ENCODE measurements around the gene IGFBP2.

IGFBP2 gene

GRCh38 chr2:216621292-216621691, 11.9 kb upstream of the IGFBP2 start:
- Mint-ChIP-seq H3K4me3 (no peak overlapping the region), H3K36me3 (no peaks in the 10 kb centered on the region), H3K27ac (no peak overlapping the region), H3K9me3 (no peaks in the 10 kb centered on the region), H3K4me1 (peaks cover 16% of the 10 kb centered on the region), H3K27me3 (peaks cover 47% of the 10 kb centered on the region)
- CTCF ChIA-PET, result interaction anchor here (1.5 to 3.3 kb wide), 2 partner anchors 43 to 102 kb away, joined by 5 to 10 read pairs; no protein-coding TSS in a partner anchor
- DNase-seq, result no peak

DNA sequence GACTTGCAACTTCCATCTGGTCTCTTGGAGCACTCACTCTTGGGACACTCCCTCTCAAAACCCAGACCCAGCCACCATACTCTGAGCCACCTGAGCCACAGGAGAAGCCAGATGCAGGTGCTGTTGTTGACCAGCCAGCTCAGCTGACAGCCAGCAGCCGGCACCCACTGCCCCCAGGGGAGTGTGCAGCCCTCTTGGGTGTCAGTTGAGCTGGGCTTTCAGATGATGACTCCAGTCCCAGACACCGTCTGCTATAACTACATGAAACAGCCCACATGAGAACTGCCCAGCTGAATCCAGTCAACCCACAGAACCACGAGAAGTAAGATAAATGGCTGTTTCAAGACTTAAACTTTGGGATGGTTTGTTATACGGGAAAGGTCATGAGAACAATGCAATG, 10.7 kb upstream of the IGFBP2 start:
- H3K4me3 Mint-ChIP-seq, result no peak overlapping the region
- H3K27ac Mint-ChIP-seq, result no peak overlapping the region
- peaks cover 16% of the 10 kb centered on the region for H3K4me1 Mint-ChIP-seq
- CTCF ChIA-PET, result interaction anchor here (0.6 to 3.3 kb wide), 2 partner anchors 103 to 1267 kb away, joined by 4 to 10 read pairs; no protein-coding TSS in a partner anchor
- DNase-seq, result no peak
- peaks cover 45% of the 10 kb centered on the region for H3K27me3 Mint-ChIP-seq
- H3K9me3 Mint-ChIP-seq, result no peaks in the 10 kb centered on the region
- no peaks in the 10 kb centered on the region for H3K36me3 Mint-ChIP-seq

- H3K27me3 Mint-ChIP-seq, result peaks cover 51% of the 10 kb centered on the region
- H3K36me3 Mint-ChIP-seq, result no peaks in the 10 kb centered on the region
- no peak overlapping the region for H3K4me3 Mint-ChIP-seq
- H3K4me1 Mint-ChIP-seq, result peaks cover 10% of the 10 kb centered on the region
- CTCF ChIA-PET, result interaction anchor here (0.6 kb wide), 1 partner anchor 491 kb away, joined by 3 read pairs; no protein-coding TSS in a partner anchor
- H3K27ac Mint-ChIP-seq, result no peak overlapping the region
- no peak for DNase-seq
- H3K9me3 Mint-ChIP-seq, result no peaks in the 10 kb centered on the region
These were observed 9.0 kb upstream of the IGFBP2 start for GRCh38 chr2:216624251-216624650.

DNA sequence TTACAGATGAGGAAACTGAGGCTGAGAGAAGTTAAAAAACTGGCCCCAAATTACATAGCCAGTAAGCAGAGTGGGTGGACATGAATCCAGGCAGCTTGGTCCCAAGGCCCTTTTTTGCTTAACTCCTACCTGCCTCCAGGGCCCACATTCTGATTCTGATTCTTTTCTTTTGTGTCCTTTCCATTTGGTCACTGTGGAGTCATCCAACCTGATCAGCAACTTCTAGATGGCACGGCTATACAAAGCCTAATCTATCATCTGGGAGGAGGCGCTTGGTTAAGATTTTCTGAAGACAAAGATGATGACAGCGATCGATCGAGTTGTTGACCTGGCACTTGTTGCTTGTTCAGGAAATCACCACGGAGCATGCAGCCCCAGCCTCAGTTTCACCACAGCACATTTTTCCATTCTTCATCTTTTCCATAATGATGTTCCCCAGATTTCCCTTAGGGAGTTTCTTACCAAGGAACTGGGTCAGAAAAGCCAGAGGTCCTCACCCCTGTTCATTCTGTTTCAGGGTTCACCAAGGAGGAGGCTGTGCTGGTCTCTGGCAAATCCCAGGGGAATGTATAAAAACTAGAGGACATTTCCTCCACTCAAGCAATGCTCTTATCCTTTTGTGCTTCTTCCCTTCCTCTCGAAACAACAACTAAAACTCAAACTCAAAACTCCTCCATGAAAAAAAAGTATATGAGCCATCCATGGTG, 6.9 kb upstream of the IGFBP2 start:
- Mint-ChIP-seq H3K9me3 (no peaks in the 10 kb centered on the region), H3K27ac (no peak overlapping the region), H3K36me3 (no peaks in the 10 kb centered on the region), H3K4me3 (no peak overlapping the region), H3K27me3 (peaks cover 56% of the 10 kb centered on the region), H3K4me1 (no peaks in the 10 kb centered on the region)
- CTCF ChIA-PET, result no interaction called here
- no peak for DNase-seq

DNA sequence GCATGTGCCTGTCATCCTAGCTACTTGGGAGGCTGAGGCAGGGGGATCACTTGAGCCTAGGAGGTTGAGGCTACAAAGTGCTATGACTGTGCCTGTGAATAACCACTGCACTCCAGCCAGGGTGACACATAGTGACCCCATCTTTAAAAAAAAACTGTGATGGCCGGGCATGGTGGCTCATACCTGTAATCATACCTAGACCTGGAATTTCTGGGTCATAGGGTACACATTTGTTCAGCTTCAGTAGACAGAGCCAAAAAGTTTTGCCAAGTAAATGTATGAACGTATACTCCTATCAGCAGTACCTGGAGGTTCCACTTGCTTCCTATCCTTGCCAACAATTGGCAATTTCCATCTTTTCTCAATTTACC, 6.4 kb upstream of the IGFBP2 start:
- H3K36me3 Mint-ChIP-seq, result no peaks in the 10 kb centered on the region
- peaks cover 61% of the 10 kb centered on the region for H3K27me3 Mint-ChIP-seq
- no peak overlapping the region for H3K27ac Mint-ChIP-seq
- H3K4me1 Mint-ChIP-seq, result no peaks in the 10 kb centered on the region
- no peaks in the 10 kb centered on the region for H3K9me3 Mint-ChIP-seq
- CTCF ChIA-PET, result no interaction called here
- H3K4me3 Mint-ChIP-seq, result no peak overlapping the region
- no peak for DNase-seq

DNA sequence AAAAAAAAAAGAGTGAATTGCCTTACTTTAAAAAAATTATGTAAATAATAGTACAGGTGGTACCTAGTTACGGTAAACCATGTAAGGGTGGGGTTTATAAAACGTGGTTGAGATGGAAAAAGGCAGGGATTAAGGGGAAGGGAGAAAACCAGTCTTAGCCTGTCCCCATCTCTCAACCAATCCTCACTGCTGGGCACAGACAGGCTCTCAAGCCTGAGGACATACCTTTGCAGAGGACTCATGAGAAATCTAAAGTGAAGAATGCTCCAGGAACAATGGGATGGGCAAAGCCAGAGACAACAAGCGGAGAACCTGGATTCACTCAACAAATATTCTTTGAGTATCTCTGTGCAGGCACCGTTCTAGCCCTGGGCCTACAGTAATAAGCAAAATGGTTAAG, 3.4 kb upstream of the IGFBP2 start:
- peaks cover 2% of the 10 kb centered on the region for H3K36me3 Mint-ChIP-seq
- no peak overlapping the region for H3K4me3 Mint-ChIP-seq
- peaks cover 78% of the 10 kb centered on the region for H3K27me3 Mint-ChIP-seq
- no peak overlapping the region for H3K27ac Mint-ChIP-seq
- no peak for DNase-seq
- CTCF ChIA-PET, result interaction anchor here (1.2 kb wide), 1 partner anchor 111 kb away, joined by 3 read pairs; no protein-coding TSS in a partner anchor
- H3K9me3 Mint-ChIP-seq, result no peaks in the 10 kb centered on the region
- peaks cover 13% of the 10 kb centered on the region for H3K4me1 Mint-ChIP-seq

GRCh38 chr2:216632346-216632951, 771 bp upstream of the IGFBP2 start:
- no peaks in the 10 kb centered on the region for H3K9me3 Mint-ChIP-seq
- H3K4me3 Mint-ChIP-seq, result peak overlapping the region; percentile 75
- CTCF ChIA-PET, result interaction anchor here (1.0 kb wide), 1 partner anchor 19 kb away, joined by 3 read pairs; no protein-coding TSS in a partner anchor
- H3K27ac Mint-ChIP-seq, result peak overlapping the region; percentile 16
- peaks cover 88% of the 10 kb centered on the region for H3K27me3 Mint-ChIP-seq
- no peak for DNase-seq
- peaks cover 7% of the 10 kb centered on the region for H3K36me3 Mint-ChIP-seq
- peaks cover 31% of the 10 kb centered on the region for H3K4me1 Mint-ChIP-seq

GRCh38 chr2:216633616-216634369, 573 bp downstream of the IGFBP2 start:
- CTCF ChIA-PET, result no interaction called here
- DNase-seq, result no peak
- H3K36me3 Mint-ChIP-seq, result peaks cover 9% of the 10 kb centered on the region

GRCh38 chr2:216634370-216635148, 1.3 kb downstream of the IGFBP2 start:
- Mint-ChIP-seq H3K36me3 (peaks cover 9% of the 10 kb centered on the region), H3K4me3 (peak overlapping the region; percentile 79), H3K4me1 (peaks cover 32% of the 10 kb centered on the region), H3K27me3 (peaks cover 78% of the 10 kb centered on the region), H3K27ac (no peak overlapping the region), H3K9me3 (no peaks in the 10 kb centered on the region)
- DNase-seq, result no peak
- CTCF ChIA-PET, result interaction anchor here (0.7 kb wide), 2 partner anchors 19 to 93 kb away, joined by 3 read pairs; no protein-coding TSS in a partner anchor

More at GRCh38 chr2:216633616-216634369, 573 bp downstream of the IGFBP2 start:
- peak overlapping the region; percentile 79 for H3K4me3 Mint-ChIP-seq
- peaks cover 32% of the 10 kb centered on the region for H3K4me1 Mint-ChIP-seq
- no peak overlapping the region for H3K27ac Mint-ChIP-seq
- no peaks in the 10 kb centered on the region for H3K9me3 Mint-ChIP-seq
- peaks cover 83% of the 10 kb centered on the region for H3K27me3 Mint-ChIP-seq

GRCh38 chr2:216635171-216635570, 2.0 kb downstream of the IGFBP2 start:
- CTCF ChIA-PET, result interaction anchor here (0.7 kb wide), 2 partner anchors 20 to 94 kb away, joined by 3 read pairs; no protein-coding TSS in a partner anchor
- H3K4me1 Mint-ChIP-seq, result peaks cover 32% of the 10 kb centered on the region
- no peak for DNase-seq
- H3K9me3 Mint-ChIP-seq, result no peaks in the 10 kb centered on the region
- H3K27ac Mint-ChIP-seq, result no peak overlapping the region
- peak overlapping the region; percentile 77 for H3K4me3 Mint-ChIP-seq
- H3K27me3 Mint-ChIP-seq, result peaks cover 77% of the 10 kb centered on the region
- H3K36me3 Mint-ChIP-seq, result peaks cover 12% of the 10 kb centered on the region

GRCh38 chr2:216635701-216636550, 2.7 kb downstream of the IGFBP2 start:
- H3K27me3 Mint-ChIP-seq, result peaks cover 73% of the 10 kb centered on the region
- no peaks in the 10 kb centered on the region for H3K9me3 Mint-ChIP-seq
- peak overlapping the region; percentile 77 for H3K4me3 Mint-ChIP-seq
- peaks cover 32% of the 10 kb centered on the region for H3K4me1 Mint-ChIP-seq
- H3K27ac Mint-ChIP-seq, result no peak overlapping the region
- DNase-seq, result no peak
- CTCF ChIA-PET, result no interaction called here
- H3K36me3 Mint-ChIP-seq, result peaks cover 12% of the 10 kb centered on the region

GRCh38 chr2:216636551-216637450, 3.6 kb downstream of the IGFBP2 start:
- H3K9me3 Mint-ChIP-seq, result no peaks in the 10 kb centered on the region
- peak overlapping the region; percentile 15 for H3K4me3 Mint-ChIP-seq
- CTCF ChIA-PET, result interaction anchor here (1.1 to 1.2 kb wide), 2 partner anchors 25 to 30 kb away, joined by 3 read pairs; no protein-coding TSS in a partner anchor
- H3K4me1 Mint-ChIP-seq, result peaks cover 32% of the 10 kb centered on the region
- DNase-seq, result no peak
- H3K27ac Mint-ChIP-seq, result no peak overlapping the region
- H3K27me3 Mint-ChIP-seq, result peaks cover 64% of the 10 kb centered on the region
- H3K36me3 Mint-ChIP-seq, result peaks cover 12% of the 10 kb centered on the region
